DMS53 treated with DMSO at 0.1 percent for 48 hours (cell line): ENCODE results near the gene BEST1.
A peak's percentile ranks its signal among the peaks of the same experiment; 100 is the strongest.
"Not testable (repeated sequence)": the region's sequence is repeated elsewhere in the genome, so short reads cannot be mapped to it uniquely, and the experiment has no call there.

Experiments
- DNase-seq: peaks from one replicate; lab custom pipeline; 2025; ENCODE audit not compliant: unreplicated experiment; lab: John Stamatoyannopoulos, UW

The BEST1 gene

GRCh38 chr11:61947486-61948210, 2.5 kb upstream of the BEST1 start:
- peak; percentile 83 for DNase-seq

GRCh38 chr11:61948505-61948904, 1.6 kb upstream of the BEST1 start:
- DNase-seq, result no peak

GRCh38 chr11:61949169-61950034, 749 bp upstream of the BEST1 start:
- DNase-seq, result peak; percentile 45

GRCh38 chr11:61951484-61952135, 1.5 kb downstream of the BEST1 start:
- DNase-seq, result no peak

GRCh38 chr11:61952882-61953281, 2.7 kb downstream of the BEST1 start:
- DNase-seq, result no peak

- DNase-seq, result not testable (repeated sequence)
Measured at GRCh38 chr11:61953632-61954031, 3.5 kb downstream of the BEST1 start.

- DNase-seq, result no peak
Measured at GRCh38 chr11:61954106-61954850, 4.1 kb downstream of the BEST1 start.

- DNase-seq, result no peak
Measured at GRCh38 chr11:61954851-61955421, 4.8 kb downstream of the BEST1 start.

GRCh38 chr11:61955422-61956135, 5.4 kb downstream of the BEST1 start:
- peak; percentile 38 for DNase-seq

GRCh38 chr11:61956191-61957020, 6.3 kb downstream of the BEST1 start:
- DNase-seq, result no peak

GRCh38 chr11:61957021-61957770, 7.0 kb downstream of the BEST1 start:
- no peak for DNase-seq

GRCh38 chr11:61958590-61958989, 8.4 kb downstream of the BEST1 start:
- no peak for DNase-seq

GRCh38 chr11:61959114-61959513, 9.0 kb downstream of the BEST1 start:
- DNase-seq, result no peak

GRCh38 chr11:61959678-61960077, 9.5 kb downstream of the BEST1 start:
- DNase-seq, result no peak

GRCh38 chr11:61960532-61960931, 10.4 kb downstream of the BEST1 start:
- no peak for DNase-seq

- DNase-seq, result no peak
Measured at GRCh38 chr11:61961570-61962212, 11.5 kb downstream of the BEST1 start.

- DNase-seq, result no peak
Measured at GRCh38 chr11:61962213-61963015, 12.3 kb downstream of the BEST1 start.
